Measurements from ENCODE around the gene FBN2.

FBN2 gene

GRCh38 chr5:128395073-128395472 lies 143.0 kb downstream of the FBN2 start:
- no peak overlapping the region for H3K27ac ChIP-seq (ENCODE audit: low read length)
- H3K9me3 ChIP-seq (ENCODE audit: insufficient read depth, low read depth, low read length), result no peaks in the 10 kb centered on the region
- H3K36me3 ChIP-seq (ENCODE audit: insufficient read depth, low read depth, low read length), result no peaks in the 10 kb centered on the region
- no peak overlapping the region for H3K4me3 ChIP-seq (ENCODE audit: low read length)
- no peak overlapping the region for H3K9ac ChIP-seq (ENCODE audit: low read depth, low read length)
- H3K27me3 ChIP-seq (ENCODE audit: insufficient read depth, low read length), result peaks cover 10% of the 10 kb centered on the region
- no peaks in the 10 kb centered on the region for H3K4me1 ChIP-seq (ENCODE audit: insufficient read depth, low read length)

DNA sequence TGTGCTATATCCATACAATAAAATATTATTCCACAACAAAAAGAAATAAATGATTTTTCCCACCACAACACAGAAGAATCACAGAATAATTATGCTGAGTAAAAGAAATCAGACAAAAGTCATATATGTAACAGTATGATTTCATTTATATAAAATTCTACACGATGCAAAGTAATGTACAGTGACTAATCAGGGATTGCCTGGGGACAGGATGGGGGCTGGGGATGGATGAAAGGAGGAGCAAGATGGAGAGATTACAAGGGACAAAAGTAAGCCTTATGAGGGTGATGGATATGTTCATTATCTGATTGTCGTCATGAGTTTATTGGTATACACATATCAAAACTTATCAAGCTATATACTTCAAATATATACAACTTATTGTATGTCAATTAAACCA lies 154.0 kb downstream of the FBN2 start:
- no peaks in the 10 kb centered on the region for H3K9me3 ChIP-seq (ENCODE audit: insufficient read depth, low read depth, low read length)
- H3K27me3 ChIP-seq (ENCODE audit: insufficient read depth, low read length), result peaks cover 33% of the 10 kb centered on the region
- H3K4me3 ChIP-seq (ENCODE audit: low read length), result no peak overlapping the region
- no peak overlapping the region for H3K9ac ChIP-seq (ENCODE audit: low read depth, low read length)
- no peaks in the 10 kb centered on the region for H3K36me3 ChIP-seq (ENCODE audit: insufficient read depth, low read depth, low read length)
- no peak overlapping the region for H3K27ac ChIP-seq (ENCODE audit: low read length)
- no peaks in the 10 kb centered on the region for H3K4me1 ChIP-seq (ENCODE audit: insufficient read depth, low read length)

DNA sequence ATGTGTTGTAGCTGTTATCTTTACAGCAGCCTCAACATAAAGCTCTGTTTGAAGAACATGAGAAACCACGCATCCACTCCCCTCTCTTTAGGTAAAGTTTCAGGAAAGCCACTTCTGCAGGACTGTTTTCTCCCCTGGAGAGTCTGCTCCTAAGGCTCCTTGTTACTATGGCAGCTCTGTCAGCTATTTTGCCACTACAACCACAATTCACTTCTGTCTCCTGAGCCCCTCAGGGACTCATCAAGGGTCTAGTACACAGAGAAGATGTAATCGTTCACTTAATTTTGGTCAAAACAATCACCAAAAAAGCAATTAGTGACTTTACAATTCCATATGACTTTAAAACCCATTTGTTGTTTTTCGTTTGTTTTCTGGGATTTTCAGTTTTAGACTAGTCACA lies 157.7 kb downstream of the FBN2 start:
- H3K9ac ChIP-seq (ENCODE audit: low read depth, low read length), result no peak overlapping the region
- H3K36me3 ChIP-seq (ENCODE audit: insufficient read depth, low read depth, low read length), result no peaks in the 10 kb centered on the region; the same call in 1 of the 2 replicates
- no peak overlapping the region for H3K4me3 ChIP-seq (ENCODE audit: low read length)
- peaks cover 4% of the 10 kb centered on the region; the same call in 1 of the 2 replicates for H3K4me1 ChIP-seq (ENCODE audit: insufficient read depth, low read length)
- H3K9me3 ChIP-seq (ENCODE audit: insufficient read depth, low read depth, low read length), result no peaks in the 10 kb centered on the region
- H3K27ac ChIP-seq (ENCODE audit: low read length), result no peak overlapping the region
- no peaks in the 10 kb centered on the region for H3K27me3 ChIP-seq (ENCODE audit: insufficient read depth, low read length)

DNA sequence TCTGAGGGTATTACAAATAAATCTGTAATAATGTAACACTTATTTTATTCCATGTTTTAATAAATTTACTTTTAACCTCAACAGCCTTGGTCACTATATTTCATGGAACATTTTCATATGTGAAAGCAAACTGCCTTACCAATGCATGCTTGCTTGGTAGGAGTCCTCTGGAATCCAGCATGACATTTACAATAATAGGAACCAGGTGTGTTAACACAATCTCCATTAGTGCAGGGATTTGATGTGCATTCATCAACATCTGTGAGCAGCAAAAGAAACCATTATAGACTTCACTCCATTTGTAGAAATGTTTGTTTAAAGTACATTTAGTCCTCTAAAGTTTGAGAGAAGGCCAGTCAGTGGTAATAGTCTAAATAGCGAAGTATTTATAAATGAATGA lies 159.4 kb downstream of the FBN2 start:
- no peak overlapping the region for H3K9ac ChIP-seq (ENCODE audit: low read depth, low read length)
- H3K4me1 ChIP-seq (ENCODE audit: insufficient read depth, low read length), result peaks cover 4% of the 10 kb centered on the region; the same call in 1 of the 2 replicates
- no peak overlapping the region for H3K4me3 ChIP-seq (ENCODE audit: low read length)
- H3K27me3 ChIP-seq (ENCODE audit: insufficient read depth, low read length), result no peaks in the 10 kb centered on the region
- no peaks in the 10 kb centered on the region for H3K9me3 ChIP-seq (ENCODE audit: insufficient read depth, low read depth, low read length)
- peaks cover 5% of the 10 kb centered on the region for H3K36me3 ChIP-seq (ENCODE audit: insufficient read depth, low read depth, low read length)
- no peak overlapping the region for H3K27ac ChIP-seq (ENCODE audit: low read length)

GRCh38 chr5:128378196-128378595 lies 159.8 kb downstream of the FBN2 start:
- no peak overlapping the region for H3K4me3 ChIP-seq (ENCODE audit: low read length)
- peaks cover 5% of the 10 kb centered on the region for H3K36me3 ChIP-seq (ENCODE audit: insufficient read depth, low read depth, low read length)
- H3K9ac ChIP-seq (ENCODE audit: low read depth, low read length), result no peak overlapping the region
- peaks cover 4% of the 10 kb centered on the region; the same call in 1 of the 2 replicates for H3K4me1 ChIP-seq (ENCODE audit: insufficient read depth, low read length)
- no peaks in the 10 kb centered on the region for H3K27me3 ChIP-seq (ENCODE audit: insufficient read depth, low read length)
- H3K27ac ChIP-seq (ENCODE audit: low read length), result no peak overlapping the region
- H3K9me3 ChIP-seq (ENCODE audit: insufficient read depth, low read depth, low read length), result no peaks in the 10 kb centered on the region

- Histone ChIP-seq H3K27me3 (ENCODE audit: insufficient read depth, low read length) (no peaks in the 10 kb centered on the region), H3K4me1 (ENCODE audit: insufficient read depth, low read length) (peaks cover 4% of the 10 kb centered on the region; the same call in 1 of the 2 replicates), H3K9me3 (ENCODE audit: insufficient read depth, low read depth, low read length) (no peaks in the 10 kb centered on the region), H3K36me3 (ENCODE audit: insufficient read depth, low read depth, low read length) (peaks cover 5% of the 10 kb centered on the region), H3K27ac (ENCODE audit: low read length) (no peak overlapping the region), H3K9ac (ENCODE audit: low read depth, low read length) (no peak overlapping the region), H3K4me3 (ENCODE audit: low read length) (no peak overlapping the region)
Observed at GRCh38 chr5:128376577-128376976, 161.5 kb downstream of the FBN2 start.

- no peaks in the 10 kb centered on the region for H3K4me1 ChIP-seq (ENCODE audit: insufficient read depth, low read length)
- no peak overlapping the region for H3K4me3 ChIP-seq (ENCODE audit: low read length)
- H3K27me3 ChIP-seq (ENCODE audit: insufficient read depth, low read length), result no peaks in the 10 kb centered on the region
- H3K27ac ChIP-seq (ENCODE audit: low read length), result no peak overlapping the region
- H3K9me3 ChIP-seq (ENCODE audit: insufficient read depth, low read depth, low read length), result no peaks in the 10 kb centered on the region
- H3K9ac ChIP-seq (ENCODE audit: low read depth, low read length), result no peak overlapping the region
- H3K36me3 ChIP-seq (ENCODE audit: insufficient read depth, low read depth, low read length), result peaks cover 6% of the 10 kb centered on the region; the same call in 1 of the 2 replicates
Observed at GRCh38 chr5:128366147-128366546, 171.9 kb downstream of the FBN2 start.

DNA sequence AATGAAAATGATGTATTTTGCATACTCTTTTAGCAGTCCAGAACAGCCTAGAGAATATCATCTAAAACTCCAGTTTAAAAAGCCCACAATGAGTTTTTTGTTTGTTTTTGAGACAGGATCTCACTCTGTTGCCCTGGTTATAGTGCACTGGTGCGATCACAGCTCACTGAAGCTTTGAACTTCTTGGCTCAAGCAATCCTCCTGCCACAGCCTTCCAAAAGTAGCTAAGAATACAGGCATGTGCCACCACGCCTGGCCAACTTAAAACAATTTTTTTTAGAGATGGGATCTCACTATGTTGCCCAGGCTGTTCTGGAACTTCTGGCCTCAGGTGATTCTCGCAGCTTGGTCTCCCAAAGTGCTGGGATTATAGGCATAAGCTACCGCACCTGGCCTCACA lies 175.7 kb downstream of the FBN2 start:
- Histone ChIP-seq H3K9ac (ENCODE audit: low read depth, low read length) (no peak overlapping the region), H3K27me3 (ENCODE audit: insufficient read depth, low read length) (no peaks in the 10 kb centered on the region), H3K36me3 (ENCODE audit: insufficient read depth, low read depth, low read length) (peaks cover 1% of the 10 kb centered on the region; the same call in 1 of the 2 replicates), H3K4me3 (ENCODE audit: low read length) (no peak overlapping the region), H3K9me3 (ENCODE audit: insufficient read depth, low read depth, low read length) (no peaks in the 10 kb centered on the region), H3K4me1 (ENCODE audit: insufficient read depth, low read length) (no peaks in the 10 kb centered on the region), H3K27ac (ENCODE audit: low read length) (no peak overlapping the region)

DNA sequence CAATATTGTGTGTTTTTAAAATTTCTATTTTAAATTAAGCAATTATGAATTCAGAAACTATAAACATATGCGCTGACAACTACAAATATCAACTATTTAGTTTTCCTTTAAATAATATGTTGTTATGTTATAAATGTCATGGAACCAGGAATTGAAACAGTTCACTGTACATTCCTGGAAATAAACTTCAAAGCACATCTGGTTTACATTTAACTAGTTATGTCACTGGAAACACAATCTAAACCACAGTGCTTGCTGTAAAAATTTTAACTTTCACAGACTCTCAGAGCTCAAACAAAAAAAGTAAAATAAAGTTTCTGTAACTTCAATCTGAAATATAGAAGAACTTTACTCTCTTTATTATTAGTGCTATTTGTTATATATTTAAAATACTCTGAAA lies 179.2 kb downstream of the FBN2 start:
- Histone ChIP-seq H3K4me1 (ENCODE audit: insufficient read depth, low read length) (no peaks in the 10 kb centered on the region), H3K9ac (ENCODE audit: low read depth, low read length) (no peak overlapping the region), H3K27me3 (ENCODE audit: insufficient read depth, low read length) (no peaks in the 10 kb centered on the region), H3K27ac (ENCODE audit: low read length) (no peak overlapping the region), H3K36me3 (ENCODE audit: insufficient read depth, low read depth, low read length) (peaks cover 19% of the 10 kb centered on the region), H3K4me3 (ENCODE audit: low read length) (no peak overlapping the region), H3K9me3 (ENCODE audit: insufficient read depth, low read depth, low read length) (no peaks in the 10 kb centered on the region)

DNA sequence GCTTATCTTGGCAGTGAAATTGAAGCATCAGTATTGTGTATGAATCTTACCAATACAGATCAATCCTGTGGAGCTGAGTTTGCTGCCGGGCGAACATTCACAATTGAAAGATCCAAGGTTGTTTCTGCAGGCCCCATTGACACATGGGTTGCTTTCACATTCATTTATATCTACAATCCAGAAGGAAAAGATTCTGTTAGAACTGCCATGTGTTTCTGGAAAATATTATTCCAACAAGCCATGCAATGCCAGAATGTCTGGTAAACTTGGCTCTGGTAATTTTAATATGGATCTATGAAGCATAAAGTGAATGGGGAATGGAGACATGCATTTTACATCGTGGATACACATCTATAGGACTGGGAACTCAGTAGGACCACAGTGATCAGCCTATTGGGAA lies 180.8 kb downstream of the FBN2 start:
- Histone ChIP-seq H3K9me3 (ENCODE audit: insufficient read depth, low read depth, low read length) (no peaks in the 10 kb centered on the region), H3K27me3 (ENCODE audit: insufficient read depth, low read length) (no peaks in the 10 kb centered on the region), H3K36me3 (ENCODE audit: insufficient read depth, low read depth, low read length) (peaks cover 19% of the 10 kb centered on the region), H3K9ac (ENCODE audit: low read depth, low read length) (no peak overlapping the region), H3K27ac (ENCODE audit: low read length) (no peak overlapping the region), H3K4me1 (ENCODE audit: insufficient read depth, low read length) (no peaks in the 10 kb centered on the region), H3K4me3 (ENCODE audit: low read length) (no peak overlapping the region)

- Histone ChIP-seq H3K4me1 (ENCODE audit: insufficient read depth, low read length) (no peaks in the 10 kb centered on the region), H3K9ac (ENCODE audit: low read depth, low read length) (no peak overlapping the region), H3K27ac (ENCODE audit: low read length) (no peak overlapping the region), H3K36me3 (ENCODE audit: insufficient read depth, low read depth, low read length) (peaks cover 19% of the 10 kb centered on the region), H3K4me3 (ENCODE audit: low read length) (no peak overlapping the region), H3K27me3 (ENCODE audit: insufficient read depth, low read length) (no peaks in the 10 kb centered on the region), H3K9me3 (ENCODE audit: insufficient read depth, low read depth, low read length) (no peaks in the 10 kb centered on the region)
Observed at GRCh38 chr5:128355961-128356360, 182.1 kb downstream of the FBN2 start.

DNA sequence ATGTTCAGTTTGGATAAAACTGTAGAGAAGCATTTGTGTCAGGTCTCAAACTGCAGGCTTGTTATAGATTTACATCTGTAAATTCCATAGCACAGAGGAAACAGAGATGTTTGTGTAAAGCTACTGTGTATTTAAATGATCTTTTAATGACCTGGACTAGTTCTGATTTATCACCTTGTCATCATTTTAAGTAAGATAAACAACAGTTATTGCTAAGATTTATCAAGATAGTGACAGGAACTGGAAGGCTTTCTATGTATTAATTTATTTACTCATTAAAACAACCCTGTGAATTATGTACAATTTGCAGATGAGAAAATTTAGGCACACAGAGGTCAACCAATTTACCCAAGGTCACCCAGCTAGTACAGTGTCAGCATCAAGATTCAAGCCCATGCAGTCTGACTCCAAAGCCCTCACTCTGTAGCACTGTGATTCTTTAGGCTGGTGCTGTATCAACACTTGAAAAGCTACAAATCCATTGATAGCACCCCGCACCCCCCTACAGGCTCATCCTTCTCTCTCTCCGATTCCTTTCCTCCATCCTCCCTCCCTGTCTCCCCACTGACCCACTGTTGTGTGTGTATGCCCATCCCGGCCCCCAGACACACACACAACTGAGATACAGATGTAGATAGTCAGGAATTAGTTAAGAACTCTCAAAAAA lies 184.5 kb downstream of the FBN2 start:
- Histone ChIP-seq H3K27ac (ENCODE audit: low read length) (no peak overlapping the region), H3K9ac (ENCODE audit: low read depth, low read length) (no peak overlapping the region), H3K4me1 (ENCODE audit: insufficient read depth, low read length) (no peaks in the 10 kb centered on the region), H3K27me3 (ENCODE audit: insufficient read depth, low read length) (no peaks in the 10 kb centered on the region), H3K4me3 (ENCODE audit: low read length) (no peak overlapping the region), H3K36me3 (ENCODE audit: insufficient read depth, low read depth, low read length) (peaks cover 31% of the 10 kb centered on the region), H3K9me3 (ENCODE audit: insufficient read depth, low read depth, low read length) (no peaks in the 10 kb centered on the region)
